HCT116 (cell line): ENCODE results near the gene METRN.

Experiments used
- MAX ChIP-seq: IDR thresholded peaks from 2 replicates; pipeline ENCODE4 v1.6.1; 2012
- RAD21 ChIP-seq: IDR thresholded peaks from 2 replicates; pipeline ENCODE4 v1.6.1; 2012; ENCODE audit warnings: low read depth, mild to moderate bottlenecking
- SP1 ChIP-seq: IDR thresholded peaks from 2 replicates; pipeline ENCODE4 v1.6.1; 2012; ENCODE audit warnings: low read depth
- TF ChIP-seq, protein P1 (sequence below): IDR thresholded peaks from 2 replicates; pipeline ENCODE4 v1.6.1; 2012; ENCODE audit warnings: low read depth
- TF ChIP-seq, protein P2 (sequence below), 3 experiments: fragments of 200-600 bp in 1 of 3; sonication (generic) in 1 of 3; IDR thresholded peaks in 2 of 3; conservative IDR thresholded peaks in 1 of 3; 2 replicates each; pipeline ENCODE4 v1.5.1; 2012 to 2017; ENCODE audit warnings: low read depth in 2 of 3, low read length in 2 of 3, antibody characterized with exemption in 1 of 3, borderline replicate concordance in 1 of 3, control low read depth in 1 of 3, mild to moderate bottlenecking in 1 of 3, mixed read lengths in 1 of 3, mixed run types in 1 of 3, moderate library complexity in 1 of 3; ENCODE audit not compliant: insufficient read depth in 1 of 3

DNA sequence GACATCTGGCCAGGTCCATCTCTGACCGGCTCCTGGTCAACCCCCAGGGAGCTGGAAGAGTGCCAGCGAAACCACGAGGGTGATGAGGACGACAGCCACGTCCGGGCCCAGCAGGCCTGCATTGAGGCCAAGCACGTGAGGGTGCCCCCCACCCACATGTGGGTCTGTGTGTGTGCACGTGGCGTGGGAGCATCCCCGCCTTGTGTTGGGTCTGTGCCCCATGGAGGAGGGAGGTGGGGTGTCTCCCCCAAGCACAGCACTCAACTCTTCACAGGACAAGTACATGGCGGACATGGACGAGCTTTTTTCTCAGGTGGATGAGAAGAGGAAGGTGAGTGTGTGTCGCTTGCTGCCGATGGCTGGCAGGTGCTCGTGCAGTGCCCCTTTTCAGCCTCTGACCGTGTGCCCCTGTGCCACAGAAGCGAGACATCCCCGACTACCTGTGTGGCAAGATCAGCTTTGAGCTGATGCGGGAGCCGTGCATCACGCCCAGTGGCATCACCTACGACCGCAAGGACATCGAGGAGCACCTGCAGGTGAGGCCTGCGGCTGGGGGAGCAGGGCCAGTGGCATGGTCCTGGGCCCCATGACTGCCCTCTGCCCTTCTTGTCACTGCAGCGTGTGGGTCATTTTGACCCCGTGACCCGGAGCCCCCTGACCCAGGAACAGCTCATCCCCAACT, 33.0 kb upstream of the METRN start:
- no peak for TF ChIP-seq MAX
- TF ChIP-seq, protein P1, sequence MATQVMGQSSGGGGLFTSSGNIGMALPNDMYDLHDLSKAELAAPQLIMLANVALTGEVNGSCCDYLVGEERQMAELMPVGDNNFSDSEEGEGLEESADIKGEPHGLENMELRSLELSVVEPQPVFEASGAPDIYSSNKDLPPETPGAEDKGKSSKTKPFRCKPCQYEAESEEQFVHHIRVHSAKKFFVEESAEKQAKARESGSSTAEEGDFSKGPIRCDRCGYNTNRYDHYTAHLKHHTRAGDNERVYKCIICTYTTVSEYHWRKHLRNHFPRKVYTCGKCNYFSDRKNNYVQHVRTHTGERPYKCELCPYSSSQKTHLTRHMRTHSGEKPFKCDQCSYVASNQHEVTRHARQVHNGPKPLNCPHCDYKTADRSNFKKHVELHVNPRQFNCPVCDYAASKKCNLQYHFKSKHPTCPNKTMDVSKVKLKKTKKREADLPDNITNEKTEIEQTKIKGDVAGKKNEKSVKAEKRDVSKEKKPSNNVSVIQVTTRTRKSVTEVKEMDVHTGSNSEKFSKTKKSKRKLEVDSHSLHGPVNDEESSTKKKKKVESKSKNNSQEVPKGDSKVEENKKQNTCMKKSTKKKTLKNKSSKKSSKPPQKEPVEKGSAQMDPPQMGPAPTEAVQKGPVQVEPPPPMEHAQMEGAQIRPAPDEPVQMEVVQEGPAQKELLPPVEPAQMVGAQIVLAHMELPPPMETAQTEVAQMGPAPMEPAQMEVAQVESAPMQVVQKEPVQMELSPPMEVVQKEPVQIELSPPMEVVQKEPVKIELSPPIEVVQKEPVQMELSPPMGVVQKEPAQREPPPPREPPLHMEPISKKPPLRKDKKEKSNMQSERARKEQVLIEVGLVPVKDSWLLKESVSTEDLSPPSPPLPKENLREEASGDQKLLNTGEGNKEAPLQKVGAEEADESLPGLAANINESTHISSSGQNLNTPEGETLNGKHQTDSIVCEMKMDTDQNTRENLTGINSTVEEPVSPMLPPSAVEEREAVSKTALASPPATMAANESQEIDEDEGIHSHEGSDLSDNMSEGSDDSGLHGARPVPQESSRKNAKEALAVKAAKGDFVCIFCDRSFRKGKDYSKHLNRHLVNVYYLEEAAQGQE: no peak
- TF ChIP-seq, protein P2, sequence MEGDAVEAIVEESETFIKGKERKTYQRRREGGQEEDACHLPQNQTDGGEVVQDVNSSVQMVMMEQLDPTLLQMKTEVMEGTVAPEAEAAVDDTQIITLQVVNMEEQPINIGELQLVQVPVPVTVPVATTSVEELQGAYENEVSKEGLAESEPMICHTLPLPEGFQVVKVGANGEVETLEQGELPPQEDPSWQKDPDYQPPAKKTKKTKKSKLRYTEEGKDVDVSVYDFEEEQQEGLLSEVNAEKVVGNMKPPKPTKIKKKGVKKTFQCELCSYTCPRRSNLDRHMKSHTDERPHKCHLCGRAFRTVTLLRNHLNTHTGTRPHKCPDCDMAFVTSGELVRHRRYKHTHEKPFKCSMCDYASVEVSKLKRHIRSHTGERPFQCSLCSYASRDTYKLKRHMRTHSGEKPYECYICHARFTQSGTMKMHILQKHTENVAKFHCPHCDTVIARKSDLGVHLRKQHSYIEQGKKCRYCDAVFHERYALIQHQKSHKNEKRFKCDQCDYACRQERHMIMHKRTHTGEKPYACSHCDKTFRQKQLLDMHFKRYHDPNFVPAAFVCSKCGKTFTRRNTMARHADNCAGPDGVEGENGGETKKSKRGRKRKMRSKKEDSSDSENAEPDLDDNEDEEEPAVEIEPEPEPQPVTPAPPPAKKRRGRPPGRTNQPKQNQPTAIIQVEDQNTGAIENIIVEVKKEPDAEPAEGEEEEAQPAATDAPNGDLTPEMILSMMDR (IDR thresholded peaks at IDR 0.05 in 2 of 3, conservative IDR thresholded peaks at IDR 0.05 in 1 of 3; ENCODE audit: borderline replicate concordance in 1 of 3, insufficient read depth in 1 of 3, low read depth in 2 of 3, low read length in 2 of 3): no peak
- no peak for TF ChIP-seq SP1
- no peak for TF ChIP-seq RAD21
